Effector memory CD8-positive, alpha-beta T cell (primary cell): ENCODE results near the gene SNX5.
"Not testable (repeated sequence)": the region's sequence is repeated elsewhere in the genome, so short reads cannot be mapped to it uniquely, and the experiment has no call there.

Source experiments
- ATAC-seq: fragments of 150-1000 bp; cut with Tn5 transposase; replicated peaks from 2 replicates; pipeline ENCODE4 v1.10.0; 2021; ENCODE audit warnings: mild to moderate bottlenecking, moderate library complexity
- DNase-seq, 3 experiments: peaks; one replicate each; pipeline ENCODE4 v3.0.0; 2021
- H3K27ac Mint-ChIP-seq, 2 donors: one replicate each; pipeline ENCODE4 v1.8.0; 2022; ENCODE audit warnings: mild to moderate bottlenecking in 2 of 2, mixed read lengths in 2 of 2, moderate library complexity in 2 of 2
- H3K27me3 Mint-ChIP-seq, 2 donors: one replicate each; pipeline ENCODE4 v1.8.0; 2022; ENCODE audit warnings: mixed read lengths in 2 of 2
- H3K36me3 Mint-ChIP-seq: one replicate; pipeline ENCODE4 v1.8.0; 2022; ENCODE audit warnings: mild to moderate bottlenecking, moderate library complexity, mixed read lengths; ENCODE audit not compliant: insufficient read depth
- H3K4me1 Mint-ChIP-seq, 2 donors: one replicate each; pipeline ENCODE4 v1.8.0; 2022; ENCODE audit warnings: low read depth in 2 of 2, mixed read lengths in 2 of 2
- H3K4me3 Mint-ChIP-seq, 2 donors: one replicate each; pipeline ENCODE4 v1.8.0; 2022; ENCODE audit warnings: mild to moderate bottlenecking in 2 of 2, mixed read lengths in 2 of 2, moderate library complexity in 2 of 2
- H3K9me3 Mint-ChIP-seq, 2 donors: one replicate each; pipeline ENCODE4 v1.8.0; 2022; ENCODE audit warnings: mixed read lengths in 2 of 2

The SNX5 gene

DNA sequence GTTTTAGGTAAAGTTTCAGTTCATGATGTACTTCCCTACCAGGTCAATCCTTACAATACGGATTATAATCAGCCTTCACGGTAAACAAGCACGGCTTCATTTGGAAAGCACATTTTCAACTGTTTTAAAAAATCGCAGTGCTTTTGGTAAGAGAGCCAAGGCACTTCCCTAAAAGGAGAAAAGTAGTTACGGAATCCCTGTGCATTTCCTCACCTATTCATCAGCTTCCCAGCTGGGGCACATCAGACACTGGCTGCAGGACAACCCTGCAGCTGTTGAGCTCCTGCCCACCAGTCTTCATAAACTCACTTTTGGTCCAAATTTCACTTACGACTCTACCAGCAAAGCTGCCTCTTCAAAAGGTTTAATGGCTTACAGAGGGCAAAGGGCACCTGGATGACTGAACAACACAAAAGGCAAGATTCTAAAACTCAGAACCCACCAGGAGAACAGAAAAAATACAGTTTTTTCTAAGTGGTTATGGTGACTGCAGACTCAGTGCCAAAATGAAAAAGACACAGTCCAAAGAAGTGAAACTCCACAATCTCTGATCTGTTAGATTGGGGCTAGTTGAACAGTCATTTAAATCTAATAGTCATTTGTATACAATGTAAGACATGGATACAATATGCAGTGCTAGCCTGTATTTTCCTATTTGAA, 7.5 kb downstream of the SNX5 start:
- Mint-ChIP-seq H3K27me3 (no peaks in the 10 kb centered on the region), H3K4me3 (peak overlapping the region; percentile 94 to 98), H3K36me3 (peaks cover 18% of the 10 kb centered on the region), H3K4me1 (peaks cover 72 to 84% of the 10 kb centered on the region in 2 donors), H3K27ac (peak overlapping the region; percentile 86 to 95), H3K9me3 (no peaks in the 10 kb centered on the region)
- DNase-seq (no peak), ATAC-seq (no peak)

DNA sequence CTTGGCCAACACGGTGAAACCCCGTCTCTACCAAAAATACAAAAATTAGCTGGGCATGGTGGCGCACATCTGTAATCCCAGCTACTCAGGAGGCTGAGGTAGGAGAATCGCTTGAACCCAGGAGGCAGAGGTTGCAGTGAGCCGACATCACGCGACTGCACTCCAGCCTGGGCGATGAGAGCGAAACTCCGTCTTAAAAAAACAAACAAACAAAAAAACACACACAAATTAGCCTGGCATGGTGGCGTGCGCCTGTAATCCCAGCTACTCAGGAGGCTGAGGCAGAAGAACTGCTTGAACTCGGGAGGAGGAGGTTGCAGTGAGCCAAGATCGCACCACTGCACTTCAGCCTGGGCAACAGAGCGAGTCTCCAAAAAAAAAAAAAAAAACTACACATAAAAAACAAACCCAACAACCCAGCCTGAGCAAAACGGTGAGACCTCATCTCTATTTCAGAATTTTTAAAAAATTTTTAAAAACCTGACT, 8.2 kb downstream of the SNX5 start:
- Mint-ChIP-seq H3K4me1 (peaks cover 66 to 84% of the 10 kb centered on the region in 2 donors), H3K36me3 (peaks cover 18% of the 10 kb centered on the region), H3K4me3 (peak overlapping the region; percentile 94 to 98), H3K27ac (peak overlapping the region; percentile 86 to 95)
- H3K9me3 Mint-ChIP-seq, ATAC-seq, DNase-seq, H3K27me3 Mint-ChIP-seq: not testable (repeated sequence)

DNA sequence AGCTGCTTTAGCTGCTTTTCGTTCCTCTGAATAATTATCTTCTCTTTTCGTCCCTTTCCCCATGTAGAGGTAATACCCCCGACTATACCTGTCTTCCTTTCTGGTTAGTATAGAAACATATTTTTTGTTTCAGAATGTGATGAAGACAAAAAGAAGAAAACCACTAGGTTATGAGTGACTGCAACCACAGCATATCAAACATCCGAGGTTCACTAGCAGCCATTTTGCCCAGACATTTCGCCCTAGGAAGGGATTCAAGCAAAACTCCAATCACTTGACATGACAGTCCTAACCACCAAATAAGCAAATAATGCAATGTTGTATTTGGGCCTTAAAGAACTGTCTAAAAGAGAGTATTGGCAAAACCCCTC, 9.4 kb downstream of the SNX5 start:
- H3K4me1 Mint-ChIP-seq: peaks cover 57 to 85% of the 10 kb centered on the region in 2 donors
- peak overlapping the region; percentile 86 to 95 for H3K27ac Mint-ChIP-seq
- H3K27me3 Mint-ChIP-seq: no peaks in the 10 kb centered on the region
- peaks cover 27% of the 10 kb centered on the region for H3K36me3 Mint-ChIP-seq
- no peaks in the 10 kb centered on the region for H3K9me3 Mint-ChIP-seq
- H3K4me3 Mint-ChIP-seq: peak overlapping the region; percentile 94 to 98
- ATAC-seq: no peak
- DNase-seq: no peak

DNA sequence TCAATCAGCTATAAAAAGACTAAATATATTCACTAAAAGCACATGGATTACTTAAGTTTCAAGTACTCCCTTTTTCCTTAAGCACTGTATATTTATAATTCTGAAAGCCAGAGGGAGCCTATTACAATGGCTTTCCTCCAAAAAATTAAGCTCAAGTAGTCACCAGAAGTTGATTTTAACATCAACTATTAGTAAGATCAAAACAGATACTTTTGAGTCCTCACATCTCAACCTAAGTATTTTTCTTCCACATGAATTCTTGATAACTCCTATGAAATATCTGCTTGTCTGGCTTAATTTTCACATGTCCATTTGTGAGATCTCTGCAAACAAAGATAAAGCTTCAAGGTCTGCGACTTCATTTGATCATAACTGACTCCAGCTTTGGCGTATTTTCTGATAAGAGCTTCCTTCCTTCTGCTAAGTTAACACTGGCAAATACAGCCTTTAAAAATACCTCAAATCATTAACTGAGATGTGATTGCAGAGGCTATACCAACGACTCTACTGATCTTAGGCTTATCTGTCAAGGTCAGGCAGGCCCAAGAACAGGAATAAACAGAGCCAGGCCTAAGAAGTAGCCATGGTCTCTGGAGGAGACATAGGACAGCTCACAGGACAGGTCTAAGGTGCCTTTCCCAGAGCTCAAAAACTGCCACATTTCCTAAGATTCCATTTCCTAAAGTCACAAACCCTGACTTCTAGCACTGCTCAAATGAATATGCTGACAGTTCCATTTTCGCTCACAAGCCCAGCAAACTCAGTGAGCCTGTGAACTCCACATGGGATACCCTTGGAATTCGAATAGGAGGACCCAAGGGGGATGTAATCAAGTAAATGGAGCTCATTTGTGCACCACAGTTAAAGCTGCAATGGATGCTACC, 10.0 kb downstream of the SNX5 start:
- H3K27me3 Mint-ChIP-seq: no peaks in the 10 kb centered on the region
- DNase-seq: no peak
- H3K36me3 Mint-ChIP-seq: peaks cover 33% of the 10 kb centered on the region
- H3K27ac Mint-ChIP-seq: peak overlapping the region; percentile 86 to 95
- no peaks in the 10 kb centered on the region for H3K9me3 Mint-ChIP-seq
- peak overlapping the region; percentile 94 to 98 for H3K4me3 Mint-ChIP-seq
- peak; percentile 13 for ATAC-seq
- peaks cover 53 to 84% of the 10 kb centered on the region in 2 donors for H3K4me1 Mint-ChIP-seq

DNA sequence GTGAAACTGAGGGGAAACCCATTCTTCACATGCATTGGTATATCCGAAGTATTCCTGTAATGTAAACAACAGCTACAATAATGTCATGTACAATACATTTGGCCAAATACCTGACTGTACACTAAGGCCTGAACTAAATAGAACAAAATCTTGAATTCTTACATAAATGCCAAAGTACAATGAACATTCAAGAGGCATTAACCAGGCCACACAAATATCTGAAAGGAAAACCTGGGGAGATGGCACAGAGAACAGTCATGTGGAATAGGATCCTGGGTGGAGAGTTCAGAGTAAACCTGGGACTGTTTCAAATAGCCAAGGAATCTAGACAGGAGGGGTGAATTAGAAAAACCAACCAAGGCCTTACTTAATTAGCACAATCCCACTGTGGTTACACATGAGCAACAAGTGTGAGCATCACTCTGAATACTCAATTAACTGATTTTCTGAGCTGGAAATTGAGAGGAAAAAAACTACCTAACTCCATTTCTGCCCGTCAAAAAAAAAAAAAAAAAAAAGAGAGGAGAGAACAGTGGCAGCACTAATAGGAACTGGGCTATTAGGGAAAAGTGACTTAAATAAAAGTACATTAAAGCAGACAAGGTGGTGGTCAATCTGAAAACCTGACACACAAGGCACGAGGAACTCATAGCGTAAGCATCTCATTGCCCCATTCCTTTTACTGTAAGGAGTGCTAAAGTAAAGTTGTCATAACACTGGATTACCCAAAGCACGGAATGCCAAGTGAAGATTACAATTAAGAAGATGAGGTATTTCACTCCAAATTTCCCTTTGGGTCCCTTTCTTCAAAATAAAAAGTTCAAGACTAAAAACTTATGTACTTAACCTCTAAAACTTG, 10.9 kb downstream of the SNX5 start:
- no peak for DNase-seq
- Mint-ChIP-seq H3K4me3 (peak overlapping the region; percentile 25 to 27), H3K36me3 (peaks cover 41% of the 10 kb centered on the region), H3K9me3 (no peaks in the 10 kb centered on the region), H3K4me1 (peaks cover 48 to 75% of the 10 kb centered on the region in 2 donors), H3K27ac (peak overlapping the region; percentile 51 to 95), H3K27me3 (no peaks in the 10 kb centered on the region)
- no peak for ATAC-seq

DNA sequence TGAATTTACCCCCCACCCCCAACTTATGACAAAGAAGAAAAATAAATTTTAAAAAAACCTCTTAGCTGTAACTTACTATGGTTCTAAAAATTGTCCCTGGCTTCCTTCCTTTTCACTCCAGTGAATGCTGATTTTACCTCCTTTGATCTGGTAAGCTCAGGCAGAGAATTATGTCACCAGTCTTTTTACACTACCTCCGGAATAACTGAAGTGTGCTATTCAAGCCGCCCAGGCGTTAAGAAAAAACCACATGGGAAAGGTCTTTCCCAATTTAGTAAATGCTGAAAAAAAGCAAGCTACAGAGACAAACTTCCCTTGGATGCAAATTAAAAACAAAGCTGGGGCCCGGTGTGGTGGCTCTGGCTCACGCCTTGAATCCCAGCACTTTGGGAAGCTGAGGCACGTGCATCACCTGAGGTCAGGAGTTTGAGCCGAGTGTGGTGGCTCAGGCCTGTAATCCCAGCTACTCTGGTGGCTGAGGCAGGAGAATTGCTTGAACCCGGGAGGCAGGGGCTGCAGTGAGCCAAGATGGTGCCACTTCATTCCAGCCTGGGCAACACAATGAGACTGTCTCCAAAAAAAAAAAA, 12.4 kb downstream of the SNX5 start:
- ATAC-seq: no peak
- no peak overlapping the region for H3K4me3 Mint-ChIP-seq
- H3K4me1 Mint-ChIP-seq: peaks cover 34 to 60% of the 10 kb centered on the region in 2 donors
- no peaks in the 10 kb centered on the region for H3K9me3 Mint-ChIP-seq
- peaks cover 57% of the 10 kb centered on the region for H3K36me3 Mint-ChIP-seq
- H3K27me3 Mint-ChIP-seq: no peaks in the 10 kb centered on the region
- DNase-seq: no peak
- peak overlapping the region; percentile 57 to 83 for H3K27ac Mint-ChIP-seq

DNA sequence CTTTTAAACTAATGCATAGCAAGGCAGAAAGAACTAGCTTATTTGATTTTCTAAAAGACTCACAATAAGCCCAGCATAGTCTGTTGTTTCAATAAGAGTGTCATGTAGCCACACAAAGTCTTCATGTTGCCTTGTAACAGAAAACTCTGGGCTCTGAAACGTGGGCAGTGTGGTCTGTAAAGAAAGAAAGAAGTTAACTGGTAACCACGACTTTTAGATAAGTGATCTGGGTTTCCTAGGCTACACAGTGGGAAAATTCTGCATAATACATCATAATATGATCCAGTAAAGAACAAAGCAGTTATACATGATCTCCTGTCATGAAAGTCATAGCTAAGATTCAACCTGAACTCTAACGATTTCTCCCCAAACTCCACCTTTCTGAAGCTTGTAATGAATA, 13.3 kb downstream of the SNX5 start:
- Mint-ChIP-seq H3K4me3 (no peak overlapping the region), H3K4me1 (peaks cover 28 to 52% of the 10 kb centered on the region in 2 donors), H3K27me3 (no peaks in the 10 kb centered on the region), H3K9me3 (no peaks in the 10 kb centered on the region), H3K36me3 (peaks cover 61% of the 10 kb centered on the region), H3K27ac (peak overlapping the region; percentile 57 to 83)
- DNase-seq: no peak
- no peak for ATAC-seq

DNA sequence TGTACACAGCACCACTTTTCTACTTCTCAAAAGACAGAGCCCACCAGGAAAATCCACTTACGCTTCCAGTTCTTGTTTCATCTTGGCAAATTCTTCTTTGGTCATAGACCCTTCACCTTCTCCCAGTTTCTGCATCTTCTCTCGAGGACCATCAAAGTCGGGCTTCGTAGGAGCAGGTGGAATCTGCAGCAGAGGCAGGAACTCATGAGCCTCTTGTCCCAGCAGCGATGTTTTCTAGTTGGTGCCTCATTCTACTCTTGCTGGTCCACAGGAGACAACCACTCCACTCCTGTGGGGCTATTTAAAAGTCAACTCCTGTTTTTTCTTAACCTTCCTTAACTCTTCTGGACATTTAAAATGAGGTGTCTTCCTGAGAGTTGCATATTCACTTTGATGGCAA, 14.7 kb downstream of the SNX5 start:
- ATAC-seq (no peak), DNase-seq (no peak)
- H3K4me3 Mint-ChIP-seq: no peak overlapping the region
- H3K4me1 Mint-ChIP-seq: peaks cover 16 to 38% of the 10 kb centered on the region in 2 donors
- H3K27ac Mint-ChIP-seq: peak overlapping the region; percentile 71 to 83
- no peaks in the 10 kb centered on the region for H3K9me3 Mint-ChIP-seq
- H3K27me3 Mint-ChIP-seq: no peaks in the 10 kb centered on the region
- H3K36me3 Mint-ChIP-seq: peaks cover 71% of the 10 kb centered on the region

DNA sequence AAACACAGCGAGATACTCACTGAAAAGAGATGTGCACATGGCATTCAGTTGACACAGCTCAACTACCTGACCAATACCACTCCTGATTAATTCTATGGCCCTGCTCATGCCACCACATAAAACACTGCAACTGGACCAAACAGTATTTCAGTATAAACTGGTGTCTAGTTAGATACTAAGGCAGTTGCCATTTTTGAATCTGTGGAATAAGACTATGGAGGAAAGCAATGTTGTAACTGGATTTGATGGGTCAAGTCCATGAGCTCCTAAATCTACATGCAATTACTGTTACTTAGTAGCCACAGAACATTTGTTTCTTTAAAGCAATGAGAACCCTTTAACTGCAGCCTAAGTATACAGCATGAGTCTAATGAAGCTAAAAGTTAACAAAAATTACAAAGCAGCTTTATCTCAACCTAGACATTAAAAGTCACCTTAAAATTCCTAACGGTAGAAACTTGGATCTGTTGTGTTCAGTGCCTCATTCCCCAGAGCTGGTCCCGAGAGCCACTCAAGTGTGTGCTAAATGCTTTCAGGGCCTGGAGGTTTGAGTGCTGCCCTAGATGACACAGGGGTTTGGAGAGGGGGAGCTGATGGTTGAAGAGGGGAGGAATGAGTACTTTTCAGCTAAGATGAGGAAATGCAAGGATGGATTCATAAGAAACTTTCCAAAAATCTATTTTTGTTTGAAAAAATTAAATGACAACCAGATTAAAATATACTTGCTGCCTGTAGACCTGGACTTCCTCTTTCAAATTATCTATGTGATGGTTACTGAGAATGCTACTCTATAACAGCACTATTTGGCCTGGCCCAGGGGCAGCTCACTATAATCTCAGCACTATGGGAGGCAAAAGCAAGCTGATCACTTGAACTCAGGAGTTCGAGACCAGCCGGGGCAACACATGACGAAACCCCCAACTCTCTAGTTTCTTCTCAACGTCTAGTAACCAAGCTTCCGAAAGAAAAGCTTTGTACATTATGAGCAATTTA, 15.6 kb downstream of the SNX5 start:
- no peaks in the 10 kb centered on the region for H3K27me3 Mint-ChIP-seq
- peaks cover 12 to 29% of the 10 kb centered on the region in 2 donors for H3K4me1 Mint-ChIP-seq
- H3K4me3 Mint-ChIP-seq: no peak overlapping the region
- no peak for ATAC-seq
- no peak for DNase-seq
- no peaks in the 10 kb centered on the region for H3K9me3 Mint-ChIP-seq
- peak overlapping the region in 1 of 2 donors; percentile 32 for H3K27ac Mint-ChIP-seq
- peaks cover 81% of the 10 kb centered on the region for H3K36me3 Mint-ChIP-seq

DNA sequence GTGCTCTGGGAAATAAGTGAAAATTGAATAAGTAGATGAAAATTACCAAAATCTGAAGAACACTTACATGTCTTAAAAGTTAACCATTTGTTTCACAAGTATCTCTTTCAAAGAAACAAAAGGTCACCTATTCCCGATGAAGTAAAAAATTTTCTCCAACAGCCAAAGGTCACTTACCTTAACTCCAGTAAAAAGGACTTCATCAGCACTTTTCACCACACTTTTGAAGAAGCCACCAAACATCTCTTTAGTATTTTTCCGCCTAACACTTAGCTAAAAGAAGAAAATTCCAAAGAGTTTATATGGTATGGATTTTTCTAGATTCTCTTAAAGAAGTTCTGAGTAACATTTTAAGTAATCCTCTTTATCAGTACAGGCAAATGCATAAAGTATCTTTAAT, 17.3 kb downstream of the SNX5 start:
- Mint-ChIP-seq H3K4me3 (no peak overlapping the region), H3K9me3 (no peaks in the 10 kb centered on the region), H3K36me3 (peaks cover 94% of the 10 kb centered on the region), H3K4me1 (peaks cover 6 to 22% of the 10 kb centered on the region in 2 donors), H3K27ac (peak overlapping the region in 1 of 2 donors; percentile 44), H3K27me3 (no peaks in the 10 kb centered on the region)
- DNase-seq (no peak), ATAC-seq (no peak)

DNA sequence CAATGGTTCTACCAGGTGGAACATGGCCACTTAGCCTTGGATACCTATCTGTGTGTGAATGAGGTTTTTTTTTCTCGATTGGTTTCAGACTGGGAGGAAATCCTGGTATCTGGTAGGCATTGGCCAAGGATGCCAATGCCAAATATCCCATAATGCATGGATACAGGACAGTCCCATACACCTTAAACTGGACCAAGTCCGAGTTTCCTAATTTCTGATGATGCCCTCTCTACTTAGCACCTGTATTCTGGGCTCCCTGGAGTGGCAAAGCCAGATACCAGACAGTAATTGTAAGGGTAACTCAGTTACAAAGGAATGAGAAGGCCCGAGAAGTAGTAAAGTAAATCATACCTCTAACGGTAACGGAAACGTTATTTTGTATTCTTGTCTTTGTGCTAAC, 17.9 kb downstream of the SNX5 start:
- Mint-ChIP-seq H3K27me3 (no peaks in the 10 kb centered on the region), H3K4me1 (peaks cover 6 to 19% of the 10 kb centered on the region in 2 donors), H3K4me3 (no peak overlapping the region), H3K9me3 (no peaks in the 10 kb centered on the region), H3K27ac (peak overlapping the region in 1 of 2 donors; percentile 44), H3K36me3 (peaks cover 95% of the 10 kb centered on the region)
- no peak for DNase-seq
- ATAC-seq: no peak

DNA sequence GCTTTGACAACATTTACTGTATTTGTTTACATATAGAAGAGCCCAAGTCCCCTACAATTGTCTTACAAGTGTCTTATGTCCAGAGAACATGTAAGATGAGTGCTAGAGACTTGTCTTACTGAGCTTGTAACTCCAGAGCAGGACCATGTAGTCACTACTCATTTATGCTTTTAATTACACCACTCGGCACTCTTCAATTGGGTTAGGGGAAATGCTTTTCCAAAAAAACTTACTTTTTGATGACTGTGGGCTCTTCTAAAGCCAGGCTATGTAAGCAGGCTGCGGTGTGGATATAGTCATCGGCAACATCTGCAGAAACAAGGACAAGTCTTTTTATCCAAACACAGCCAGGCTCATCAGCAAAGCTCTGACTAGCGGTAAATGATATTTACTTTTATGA, 18.7 kb downstream of the SNX5 start:
- no peak overlapping the region for H3K27ac Mint-ChIP-seq
- ATAC-seq: no peak
- no peak for DNase-seq
- H3K9me3 Mint-ChIP-seq: no peaks in the 10 kb centered on the region
- peaks cover 3 to 11% of the 10 kb centered on the region in 2 donors for H3K4me1 Mint-ChIP-seq
- peaks cover 98% of the 10 kb centered on the region for H3K36me3 Mint-ChIP-seq
- H3K4me3 Mint-ChIP-seq: no peak overlapping the region
- no peaks in the 10 kb centered on the region for H3K27me3 Mint-ChIP-seq
